Measurements from ENCODE around the gene ZNF628. TPM values are rescaled to one million over a fixed set of nuclear protein-coding genes. Genes with fewer than 3 reads are reported as not detected.
"Not testable (repeated sequence)": the region's sequence is repeated elsewhere in the genome, so short reads cannot be mapped to it uniquely, and the experiment has no call there.

ZNF628 gene
- total and polyA plus RNA-seq, 7 experiments from 2014 or later = 0.07 to 27.2 (median 6.7) TPM

- peaks cover 0 to 11% of the 10 kb centered on the region in 2 donors for H3K4me1 ChIP-seq (ENCODE audit: control insufficient read depth in 2 of 2, insufficient read depth in 2 of 2, low read length in 2 of 2)
- peaks cover 0 to 4% (median 0%) of the 10 kb centered on the region in 11 donors for H3K9me3 Mint-ChIP-seq
- peaks cover 23 to 52% (median 37%) of the 10 kb centered on the region in 5 donors for H3K27me3 Mint-ChIP-seq
- H3K36me3 ChIP-seq (ENCODE audit: control insufficient read depth in 2 of 3, insufficient read depth in 3 of 3, low read length in 3 of 3) = no peaks in the 10 kb centered on the region
- ChIA-PET CTCF (no interaction called here), POLR2A (no interaction called here)
- H3K9me3 ChIP-seq (ENCODE audit: control insufficient read depth in 2 of 3, low read length in 3 of 3) = no peaks in the 10 kb centered on the region
- peaks cover 10 to 27% of the 10 kb centered on the region in 2 donors for H3K27me3 ChIP-seq (ENCODE audit: control insufficient read depth in 2 of 2, insufficient read depth in 2 of 2, low read length in 2 of 2)
- ATAC-seq = peak; percentile 19
- peaks cover 2 to 28% (median 19%) of the 10 kb centered on the region in 7 donors for H3K4me1 Mint-ChIP-seq
- no peak overlapping the region for H3K4me3 Mint-ChIP-seq
- H3K36me3 Mint-ChIP-seq = peaks cover 0 to 3% (median 0%) of the 10 kb centered on the region in 5 donors
- H3K27ac ChIP-seq (ENCODE audit: low read depth, low read length) = no peak overlapping the region
- no peak overlapping the region for H3K27ac Mint-ChIP-seq
- no peak for DNase-seq
- intact Hi-C loops (cut with micrococcal nuclease) = loop anchor here in 1 of 2 donors (10.0 kb wide), 1 partner anchor 283 kb away; the partner anchor contains the start of gene DNAAF3
- no peak overlapping the region for H3K4me3 ChIP-seq (ENCODE audit: low read length)
Observed at GRCh38 chr19:55447421-55448174, 28.8 kb upstream of the ZNF628 start.

- H3K9me3 Mint-ChIP-seq; H3K4me3 Mint-ChIP-seq; H3K27ac Mint-ChIP-seq; POLR2A ChIA-PET; H3K4me3 ChIP-seq (ENCODE audit: low read length); DNase-seq; CTCF ChIA-PET; H3K36me3 ChIP-seq (ENCODE audit: control insufficient read depth in 2 of 3, insufficient read depth in 3 of 3, low read length in 3 of 3); H3K27ac ChIP-seq (ENCODE audit: low read depth, low read length); ATAC-seq; H3K36me3 Mint-ChIP-seq; H3K9me3 ChIP-seq (ENCODE audit: control insufficient read depth in 2 of 3, low read length in 3 of 3): not testable (repeated sequence)
- Histone ChIP-seq H3K4me1 (ENCODE audit: control insufficient read depth in 2 of 2, insufficient read depth in 2 of 2, low read length in 2 of 2) (peaks cover 0 to 16% of the 10 kb centered on the region in 2 donors), H3K27me3 (ENCODE audit: control insufficient read depth in 2 of 2, insufficient read depth in 2 of 2, low read length in 2 of 2) (peaks cover 10 to 27% of the 10 kb centered on the region in 2 donors)
- Mint-ChIP-seq H3K27me3 (peaks cover 24 to 50% (median 34%) of the 10 kb centered on the region in 5 donors), H3K4me1 (peaks cover 0 to 25% (median 14%) of the 10 kb centered on the region in 7 donors)
- intact Hi-C loops (cut with micrococcal nuclease) = loop anchor here in 1 of 2 donors (10.0 kb wide), 1 partner anchor 283 kb away; the partner anchor contains the start of gene DNAAF3
Observed at GRCh38 chr19:55448175-55448490, 28.3 kb upstream of the ZNF628 start.

- Mint-ChIP-seq H3K27me3 (peaks cover 19 to 48% (median 30%) of the 10 kb centered on the region in 5 donors), H3K4me1 (peaks cover 4 to 21% (median 15%) of the 10 kb centered on the region in 7 donors), H3K27ac (no peak overlapping the region), H3K36me3 (peaks cover 0 to 6% (median 4%) of the 10 kb centered on the region in 5 donors), H3K4me3 (no peak overlapping the region), H3K9me3 (peaks cover 0 to 4% (median 0%) of the 10 kb centered on the region in 11 donors)
- no peak overlapping the region for H3K27ac ChIP-seq (ENCODE audit: low read depth, low read length)
- no peak overlapping the region for H3K4me3 ChIP-seq (ENCODE audit: low read length)
- DNase-seq (no peak), ATAC-seq (no peak)
- intact Hi-C loops (cut with micrococcal nuclease) = loop anchor here in 1 of 2 donors (10.0 kb wide), 1 partner anchor 285 kb away; the partner anchor contains the start of gene DNAAF3
- H3K27me3 ChIP-seq (ENCODE audit: control insufficient read depth in 2 of 2, insufficient read depth in 2 of 2, low read length in 2 of 2) = peaks cover 10 to 22% of the 10 kb centered on the region in 2 donors
- ChIA-PET POLR2A (interaction anchor here (0.6 kb wide), 2 partner anchors 23 to 56 kb away, joined by 3 read pairs; no protein-coding TSS in a partner anchor), CTCF (no interaction called here)
- no peaks in the 10 kb centered on the region for H3K36me3 ChIP-seq (ENCODE audit: control insufficient read depth in 2 of 3, insufficient read depth in 3 of 3, low read length in 3 of 3)
- H3K4me1 ChIP-seq (ENCODE audit: control insufficient read depth in 2 of 2, insufficient read depth in 2 of 2, low read length in 2 of 2) = peaks cover 0 to 17% of the 10 kb centered on the region in 2 donors
- H3K9me3 ChIP-seq (ENCODE audit: control insufficient read depth in 2 of 3, low read length in 3 of 3) = no peaks in the 10 kb centered on the region
Observed at GRCh38 chr19:55449469-55449868, 26.9 kb upstream of the ZNF628 start.

- Mint-ChIP-seq H3K9me3 (no peaks in the 10 kb centered on the region), H3K36me3 (peaks cover 0 to 9% (median 4%) of the 10 kb centered on the region in 5 donors), H3K27ac (peak overlapping the region in 1 of 9 donors; percentile 36), H3K4me1 (peaks cover 7 to 21% (median 15%) of the 10 kb centered on the region in 7 donors), H3K27me3 (peaks cover 8 to 33% (median 19%) of the 10 kb centered on the region in 5 donors), H3K4me3 (peak overlapping the region; percentile 35 to 82 (median 74))
- POLR2A ChIA-PET = interaction anchor here (0.9 kb wide), 1 partner anchor 10 kb away, joined by 3 read pairs; no protein-coding TSS in a partner anchor
- H3K27me3 ChIP-seq (ENCODE audit: control insufficient read depth in 2 of 2, insufficient read depth in 2 of 2, low read length in 2 of 2) = peaks cover 3 to 22% of the 10 kb centered on the region in 2 donors
- no peak overlapping the region for H3K27ac ChIP-seq (ENCODE audit: low read depth, low read length)
- peaks cover 0 to 5% (median 0%) of the 10 kb centered on the region in 3 experiments for H3K36me3 ChIP-seq (ENCODE audit: control insufficient read depth in 2 of 3, insufficient read depth in 3 of 3, low read length in 3 of 3)
- DNase-seq = peak in 1 of 9 donors; percentile 41
- no peak overlapping the region for H3K4me3 ChIP-seq (ENCODE audit: low read length)
- H3K4me1 ChIP-seq (ENCODE audit: control insufficient read depth in 2 of 2, insufficient read depth in 2 of 2, low read length in 2 of 2) = peaks cover 0 to 17% of the 10 kb centered on the region in 2 donors
- CTCF ChIA-PET = no interaction called here
- peak; percentile 46 for ATAC-seq
- H3K9me3 ChIP-seq (ENCODE audit: control insufficient read depth in 2 of 3, low read length in 3 of 3) = no peaks in the 10 kb centered on the region
- intact Hi-C loops (cut with micrococcal nuclease) = loop anchor here in 1 of 2 donors (5.0 kb wide), 1 partner anchor 34 kb away; no protein-coding TSS in a partner anchor
Observed at GRCh38 chr19:55451163-55451964, 25.1 kb upstream of the ZNF628 start.

GRCh38 chr19:55451965-55452748, 24.3 kb upstream of the ZNF628 start:
- peak in 2 of 9 donors; percentile 30 to 53 for DNase-seq

More at GRCh38 chr19:55451965-55452748, 24.3 kb upstream of the ZNF628 start:
- Mint-ChIP-seq H3K27ac (no peak overlapping the region), H3K4me1 (peaks cover 7 to 21% (median 15%) of the 10 kb centered on the region in 7 donors), H3K9me3 (no peaks in the 10 kb centered on the region), H3K27me3 (peaks cover 8 to 33% (median 19%) of the 10 kb centered on the region in 5 donors), H3K4me3 (peak overlapping the region in 9 of 10 donors; percentile 45 to 82 (median 74)), H3K36me3 (peaks cover 0 to 9% (median 4%) of the 10 kb centered on the region in 5 donors)
- H3K4me3 ChIP-seq (ENCODE audit: low read length) = no peak overlapping the region
- CTCF ChIA-PET = no interaction called here
- H3K36me3 ChIP-seq (ENCODE audit: control insufficient read depth in 2 of 3, insufficient read depth in 3 of 3, low read length in 3 of 3) = peaks cover 0 to 5% (median 0%) of the 10 kb centered on the region in 3 experiments
- intact Hi-C loops (cut with micrococcal nuclease) = loop anchor here in 1 of 2 donors (5.0 kb wide), 1 partner anchor 35 kb away; no protein-coding TSS in a partner anchor
- peak; percentile 28 for ATAC-seq
- no peaks in the 10 kb centered on the region for H3K9me3 ChIP-seq (ENCODE audit: control insufficient read depth in 2 of 3, low read length in 3 of 3)
- H3K4me1 ChIP-seq (ENCODE audit: control insufficient read depth in 2 of 2, insufficient read depth in 2 of 2, low read length in 2 of 2) = peaks cover 0 to 17% of the 10 kb centered on the region in 2 donors
- POLR2A ChIA-PET = interaction anchor here (0.9 kb wide), 1 partner anchor 11 kb away, joined by 3 read pairs; no protein-coding TSS in a partner anchor
- H3K27ac ChIP-seq (ENCODE audit: low read depth, low read length) = no peak overlapping the region
- peaks cover 3 to 22% of the 10 kb centered on the region in 2 donors for H3K27me3 ChIP-seq (ENCODE audit: control insufficient read depth in 2 of 2, insufficient read depth in 2 of 2, low read length in 2 of 2)

Data from naive thymus-derived CD4-positive, alpha-beta T cell (primary cell).